ENCODE data around the gene CIROP. TPM values are rescaled to one million over a fixed set of nuclear protein-coding genes. Genes with fewer than 3 reads are reported as not detected.
A peak's percentile ranks its signal among the peaks of the same experiment; 100 is the strongest.

CIROP gene
- total RNA-seq, 2 donors from 2014 or later: 0.64 to 1.4 TPM

- H3K9me3 Mint-ChIP-seq: no peaks in the 10 kb centered on the region
- 96 to 97% methylated on average over 5 to 6 of the region's 7 CpGs for WGBS, 2 experiments (ENCODE audit: insufficient coverage in 1 of 2, insufficient read length in 1 of 2)
- Histone ChIP-seq H3K27ac (ENCODE audit: low read depth, low read length) (no peak overlapping the region), H3K4me3 (ENCODE audit: low read length) (no peak overlapping the region), H3K36me3 (ENCODE audit: control insufficient read depth, insufficient read depth, low read length) (no peaks in the 10 kb centered on the region), H3K9ac (ENCODE audit: extremely low read depth, low read length, poor library complexity, severe bottlenecking) (no peak overlapping the region), H3K27me3 (ENCODE audit: control insufficient read depth, insufficient read depth, low read length, poor library complexity, severe bottlenecking) (no peaks in the 10 kb centered on the region), H3K4me1 (ENCODE audit: control insufficient read depth, insufficient read depth, low read length) (peaks cover 8% of the 10 kb centered on the region), H3K9me3 (ENCODE audit: control insufficient read depth, low read length) (no peaks in the 10 kb centered on the region)
- H3K36me3 Mint-ChIP-seq (ENCODE audit: low read depth): peaks cover 5% of the 10 kb centered on the region
- H3K4me1 Mint-ChIP-seq: peaks cover 26% of the 10 kb centered on the region
- no peak overlapping the region for H3K4me3 Mint-ChIP-seq
- no peak for TF ChIP-seq CTCF (conservative IDR thresholded peaks at IDR 0.05)
- DNase-seq: no peak
- H3K27me3 Mint-ChIP-seq (ENCODE audit: insufficient read depth): no peaks in the 10 kb centered on the region
- no peak overlapping the region for H3K27ac Mint-ChIP-seq
These were observed 37.1 kb upstream of the CIROP start for GRCh38 chr14:23141706-23142444.

GRCh38 chr14:23140371-23140770 lies 35.6 kb upstream of the CIROP start:
- Histone ChIP-seq H3K9ac (ENCODE audit: extremely low read depth, low read length, poor library complexity, severe bottlenecking) (no peak overlapping the region), H3K27me3 (ENCODE audit: control insufficient read depth, insufficient read depth, low read length, poor library complexity, severe bottlenecking) (no peaks in the 10 kb centered on the region), H3K4me3 (ENCODE audit: low read length) (no peak overlapping the region), H3K36me3 (ENCODE audit: control insufficient read depth, insufficient read depth, low read length) (no peaks in the 10 kb centered on the region), H3K9me3 (ENCODE audit: control insufficient read depth, low read length) (no peaks in the 10 kb centered on the region), H3K4me1 (ENCODE audit: control insufficient read depth, insufficient read depth, low read length) (peaks cover 4% of the 10 kb centered on the region), H3K27ac (ENCODE audit: low read depth, low read length) (no peak overlapping the region)
- Mint-ChIP-seq H3K27me3 (ENCODE audit: insufficient read depth) (no peaks in the 10 kb centered on the region), H3K9me3 (no peaks in the 10 kb centered on the region), H3K4me3 (no peak overlapping the region), H3K4me1 (peaks cover 19% of the 10 kb centered on the region), H3K36me3 (ENCODE audit: low read depth) (peaks cover 8% of the 10 kb centered on the region), H3K27ac (peak overlapping the region; percentile 35)
- WGBS, 2 experiments (ENCODE audit: insufficient coverage in 1 of 2, insufficient read length in 1 of 2): 91 to 100% methylated on average over 5 to 6 of the region's 6 CpGs
- peak; percentile 32 for TF ChIP-seq CTCF (conservative IDR thresholded peaks at IDR 0.05)
- no peak for DNase-seq

DNA sequence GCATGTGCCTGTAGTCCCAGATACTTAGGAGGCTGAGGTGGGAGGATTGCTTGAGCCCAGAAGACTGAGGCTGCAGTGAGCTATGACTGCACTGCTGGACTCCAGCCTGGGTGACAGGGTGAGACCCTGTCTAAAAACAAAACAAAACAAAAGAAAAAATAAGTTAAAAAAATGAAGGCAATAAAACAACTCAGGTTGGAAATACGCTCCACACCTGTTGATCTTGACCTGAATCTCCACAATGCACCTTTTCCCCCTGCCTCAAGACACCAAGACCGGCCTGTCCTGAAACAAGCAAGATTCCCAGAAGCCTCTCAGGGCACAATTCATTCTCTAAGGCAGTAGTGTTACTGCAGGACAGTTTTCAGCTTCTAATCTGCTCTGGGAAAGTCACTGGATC lies 35.1 kb upstream of the CIROP start:
- no peak for TF ChIP-seq CTCF (conservative IDR thresholded peaks at IDR 0.05)
- Histone ChIP-seq H3K27ac (ENCODE audit: low read depth, low read length) (no peak overlapping the region), H3K36me3 (ENCODE audit: control insufficient read depth, insufficient read depth, low read length) (no peaks in the 10 kb centered on the region), H3K4me1 (ENCODE audit: control insufficient read depth, insufficient read depth, low read length) (peaks cover 4% of the 10 kb centered on the region), H3K4me3 (ENCODE audit: low read length) (no peak overlapping the region), H3K9me3 (ENCODE audit: control insufficient read depth, low read length) (no peaks in the 10 kb centered on the region), H3K9ac (ENCODE audit: extremely low read depth, low read length, poor library complexity, severe bottlenecking) (no peak overlapping the region), H3K27me3 (ENCODE audit: control insufficient read depth, insufficient read depth, low read length, poor library complexity, severe bottlenecking) (no peaks in the 10 kb centered on the region)
- no peaks in the 10 kb centered on the region for H3K27me3 Mint-ChIP-seq (ENCODE audit: insufficient read depth)
- 81 to 89% methylated on average over 2 of the region's 2 CpGs for WGBS, 2 experiments (ENCODE audit: insufficient coverage in 1 of 2, insufficient read length in 1 of 2)
- H3K9me3 Mint-ChIP-seq: no peaks in the 10 kb centered on the region
- peaks cover 19% of the 10 kb centered on the region for H3K4me1 Mint-ChIP-seq
- peaks cover 8% of the 10 kb centered on the region for H3K36me3 Mint-ChIP-seq (ENCODE audit: low read depth)
- no peak overlapping the region for H3K4me3 Mint-ChIP-seq
- no peak for DNase-seq
- H3K27ac Mint-ChIP-seq: peak overlapping the region; percentile 35

All from endodermal cell (in vitro differentiated cells).